ENCODE results near the gene OR1D5. TPM values are rescaled to one million over a fixed set of nuclear protein-coding genes. Genes with fewer than 3 reads are reported as not detected.

OR1D5 gene
- total RNA-seq, 1 donor from 2014 or later: not detected

GRCh38 chr17:3036800-3037199 is 26.6 kb downstream of the OR1D5 start:
- Histone ChIP-seq H3K27me3 (ENCODE audit: control insufficient read depth, insufficient read depth, low read length) (no peaks in the 10 kb centered on the region), H3K4me3 (ENCODE audit: low read depth, low read length) (no peak overlapping the region), H3K36me3 (ENCODE audit: control insufficient read depth, insufficient read depth, low read length) (no peaks in the 10 kb centered on the region)
- TF ChIP-seq CTCF (IDR thresholded peaks at IDR 0.05; ENCODE audit: insufficient read depth, low read length, severe bottlenecking): no peak
- DNase-seq (ENCODE audit: low read depth) (no peak), FAIRE-seq (no peak)

GRCh38 chr17:3035968-3036280 is 27.5 kb downstream of the OR1D5 start:
- no peaks in the 10 kb centered on the region for H3K27me3 ChIP-seq (ENCODE audit: control insufficient read depth, insufficient read depth, low read length)
- DNase-seq (ENCODE audit: low read depth): no peak
- TF ChIP-seq CTCF (IDR thresholded peaks at IDR 0.05; ENCODE audit: insufficient read depth, low read length, severe bottlenecking): no peak
- H3K36me3 ChIP-seq (ENCODE audit: control insufficient read depth, insufficient read depth, low read length): peaks cover under 1% of the 10 kb centered on the region
- peak; percentile 96 for FAIRE-seq
- H3K4me3 ChIP-seq (ENCODE audit: low read depth, low read length): no peak overlapping the region

GRCh38 chr17:3035256-3035967 is 28.0 kb downstream of the OR1D5 start:
- Histone ChIP-seq H3K27me3 (ENCODE audit: control insufficient read depth, insufficient read depth, low read length) (no peaks in the 10 kb centered on the region), H3K36me3 (ENCODE audit: control insufficient read depth, insufficient read depth, low read length) (peaks cover 2% of the 10 kb centered on the region), H3K4me3 (ENCODE audit: low read depth, low read length) (no peak overlapping the region)
- FAIRE-seq (no peak), DNase-seq (ENCODE audit: low read depth) (no peak)
- no peak for TF ChIP-seq CTCF (IDR thresholded peaks at IDR 0.05; ENCODE audit: insufficient read depth, low read length, severe bottlenecking)

GRCh38 chr17:3034578-3034920 is 28.9 kb downstream of the OR1D5 start:
- FAIRE-seq (no peak), DNase-seq (ENCODE audit: low read depth) (no peak)

GRCh38 chr17:3033741-3034577 is 29.4 kb downstream of the OR1D5 start:
- FAIRE-seq (peak; percentile 18), DNase-seq (ENCODE audit: low read depth) (no peak)
- TF ChIP-seq CTCF (IDR thresholded peaks at IDR 0.05; ENCODE audit: insufficient read depth, low read length, severe bottlenecking): no peak
- H3K27me3 ChIP-seq (ENCODE audit: control insufficient read depth, insufficient read depth, low read length): no peaks in the 10 kb centered on the region
- H3K36me3 ChIP-seq (ENCODE audit: control insufficient read depth, insufficient read depth, low read length): peaks cover 2% of the 10 kb centered on the region
- H3K4me3 ChIP-seq (ENCODE audit: low read depth, low read length): no peak overlapping the region

More at GRCh38 chr17:3034578-3034920, 28.9 kb downstream of the OR1D5 start:
- TF ChIP-seq CTCF (IDR thresholded peaks at IDR 0.05; ENCODE audit: insufficient read depth, low read length, severe bottlenecking): no peak
- Histone ChIP-seq H3K27me3 (ENCODE audit: control insufficient read depth, insufficient read depth, low read length) (no peaks in the 10 kb centered on the region), H3K4me3 (ENCODE audit: low read depth, low read length) (no peak overlapping the region), H3K36me3 (ENCODE audit: control insufficient read depth, insufficient read depth, low read length) (peaks cover 2% of the 10 kb centered on the region)
